ENCODE measurements around the gene RBM3. TPM values are rescaled to one million over a fixed set of nuclear protein-coding genes. Genes with fewer than 3 reads are reported as not detected.

RBM3 gene
- total and polyA plus RNA-seq, 12 donors, result 52.9 to 284 (median 155) TPM

DNA sequence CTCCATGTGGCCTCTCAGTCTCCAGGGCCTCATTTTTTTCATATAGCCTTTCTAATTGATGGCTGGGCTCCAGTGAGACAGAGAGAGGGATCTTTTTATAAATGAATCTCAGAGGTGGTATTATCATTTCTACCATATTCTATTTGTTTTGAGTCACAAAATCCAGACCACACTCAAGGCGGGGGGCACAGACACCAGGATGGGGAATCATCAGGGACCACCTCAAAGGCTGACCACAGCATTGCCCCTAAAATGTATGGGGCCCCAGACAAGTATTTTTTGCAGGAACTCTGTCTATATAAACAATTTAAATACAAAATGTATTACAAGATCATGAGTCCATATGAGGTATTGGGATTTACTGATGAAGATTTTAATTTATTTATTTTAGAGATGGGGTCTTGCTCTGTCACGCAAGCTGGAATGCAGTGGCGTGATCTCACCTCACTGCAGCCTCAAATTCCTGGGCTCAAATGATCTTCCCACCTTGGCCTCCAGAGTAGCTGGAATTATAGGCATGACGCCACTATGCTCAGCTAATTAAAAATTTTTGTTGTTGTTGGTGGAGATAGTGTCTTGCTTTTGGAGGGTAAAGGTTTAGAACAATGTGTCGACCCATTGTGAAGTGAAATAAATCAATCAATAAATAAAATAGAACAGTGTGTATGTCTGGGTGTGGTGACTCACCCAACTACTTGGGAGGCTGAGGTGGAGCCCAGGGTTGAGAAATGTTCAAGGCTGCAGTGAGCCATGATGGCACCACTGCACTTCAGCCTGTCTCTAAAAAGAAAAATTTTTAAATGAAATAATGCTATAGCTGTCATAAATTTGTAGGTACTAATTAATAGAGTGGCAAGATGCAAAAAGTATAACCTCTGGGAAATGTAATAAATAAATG is 52.4 kb downstream of the RBM3 start:
- Histone ChIP-seq H3K27me3 (no peaks in the 10 kb centered on the region), H3K4me3 (no peak overlapping the region), H3K9me3 (replicated peaks in 1 of 3) (no peaks in the 10 kb centered on the region), H3K4me1 (replicated peaks in 1 of 2) (no peaks in the 10 kb centered on the region), H3K36me3 (replicated peaks in 1 of 2) (no peaks in the 10 kb centered on the region), H3K27ac (no peak overlapping the region)
- 70 to 84% (median 75%) methylated on average over 5 of the region's 5 CpGs for WGBS, 4 donors
- intact Hi-C loops (cut with DNase I), result no loop called here
- TF ChIP-seq, protein P1, sequence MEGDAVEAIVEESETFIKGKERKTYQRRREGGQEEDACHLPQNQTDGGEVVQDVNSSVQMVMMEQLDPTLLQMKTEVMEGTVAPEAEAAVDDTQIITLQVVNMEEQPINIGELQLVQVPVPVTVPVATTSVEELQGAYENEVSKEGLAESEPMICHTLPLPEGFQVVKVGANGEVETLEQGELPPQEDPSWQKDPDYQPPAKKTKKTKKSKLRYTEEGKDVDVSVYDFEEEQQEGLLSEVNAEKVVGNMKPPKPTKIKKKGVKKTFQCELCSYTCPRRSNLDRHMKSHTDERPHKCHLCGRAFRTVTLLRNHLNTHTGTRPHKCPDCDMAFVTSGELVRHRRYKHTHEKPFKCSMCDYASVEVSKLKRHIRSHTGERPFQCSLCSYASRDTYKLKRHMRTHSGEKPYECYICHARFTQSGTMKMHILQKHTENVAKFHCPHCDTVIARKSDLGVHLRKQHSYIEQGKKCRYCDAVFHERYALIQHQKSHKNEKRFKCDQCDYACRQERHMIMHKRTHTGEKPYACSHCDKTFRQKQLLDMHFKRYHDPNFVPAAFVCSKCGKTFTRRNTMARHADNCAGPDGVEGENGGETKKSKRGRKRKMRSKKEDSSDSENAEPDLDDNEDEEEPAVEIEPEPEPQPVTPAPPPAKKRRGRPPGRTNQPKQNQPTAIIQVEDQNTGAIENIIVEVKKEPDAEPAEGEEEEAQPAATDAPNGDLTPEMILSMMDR (IDR thresholded peaks at IDR 0.05), result no peak
- DNase-seq, result peak in 2 of 7 donors; percentile 25 to 43

Small RNA genes within 50 kb of the gene (small RNA-seq; reads per million reads assigned to genes)
- gene MRPL32P1, result 0 reads per million in 2 donors

Other genes with a start within 250 kb of the RBM3 start
- not detected for gene SSX3, start 217.8 kb upstream of the RBM3 start, total RNA-seq
- gene SSX3, start 217.8 kb upstream of the RBM3 start, polyA plus RNA-seq, result not detected
- gene SSX4, start 190.9 kb upstream of the RBM3 start, total RNA-seq, result not detected
- not detected for gene SSX4, start 190.9 kb upstream of the RBM3 start, polyA plus RNA-seq
- gene SSX4B, start 162.5 kb upstream of the RBM3 start, total RNA-seq, result not detected
- gene SSX4B, start 162.5 kb upstream of the RBM3 start, polyA plus RNA-seq, result not detected
- 1 to 10 TPM in 7 of 9 donors, under 1 TPM in 2; 0.11 to 6.6 (median 4.3) TPM for gene SLC38A5, start 104.2 kb upstream of the RBM3 start, total RNA-seq
- 1 to 10 TPM; 3.7 to 6.2 (median 6.0) TPM for gene SLC38A5, start 104.2 kb upstream of the RBM3 start, polyA plus RNA-seq
- gene FTSJ1, start 98.3 kb upstream of the RBM3 start, total RNA-seq, result 10 to 100 TPM; 27.8 to 83.4 (median 39.0) TPM
- 10 to 100 TPM; 42.2 to 59.2 (median 52.0) TPM for gene FTSJ1, start 98.3 kb upstream of the RBM3 start, polyA plus RNA-seq
- gene PORCN, start 65.5 kb upstream of the RBM3 start, total RNA-seq, result 100 to 1,000 TPM in 2 of 9 donors, 10 to 100 TPM in 6, 1 to 10 TPM in 1; 9.5 to 290 (median 88.8) TPM
- 100 to 1,000 TPM in 1 of 3 donors, 10 to 100 TPM in 2; 36.6 to 199 (median 60.1) TPM for gene PORCN, start 65.5 kb upstream of the RBM3 start, polyA plus RNA-seq
- gene EBP, start 52.7 kb upstream of the RBM3 start, total RNA-seq, result 100 to 1,000 TPM in 8 of 9 donors, 10 to 100 TPM in 1; 85.8 to 678 (median 152) TPM
- gene EBP, start 52.7 kb upstream of the RBM3 start, polyA plus RNA-seq, result 1,000 to 10,000 TPM in 1 of 3 donors, 100 to 1,000 TPM in 2; 119 to 1,010 (median 252) TPM
- gene TBC1D25, start 34.8 kb upstream of the RBM3 start, total RNA-seq, result 10 to 100 TPM in 7 of 9 donors, 1 to 10 TPM in 2; 9.0 to 31.0 (median 15.7) TPM
- gene TBC1D25, start 34.8 kb upstream of the RBM3 start, polyA plus RNA-seq, result 10 to 100 TPM in 1 of 3 donors, 1 to 10 TPM in 2; 8.9 to 12.5 (median 9.5) TPM
- gene WDR13, start 23.0 kb downstream of the RBM3 start, total RNA-seq, result 100 to 1,000 TPM in 8 of 9 donors, 10 to 100 TPM in 1; 93.0 to 232 (median 166) TPM
- gene WDR13, start 23.0 kb downstream of the RBM3 start, polyA plus RNA-seq, result 100 to 1,000 TPM in 2 of 3 donors, 10 to 100 TPM in 1; 53.5 to 677 (median 535) TPM
- gene WAS, start 109.3 kb downstream of the RBM3 start, total RNA-seq, result 10 to 100 TPM in 5 of 9 donors, 1 to 10 TPM in 4; 1.1 to 22.5 (median 12.8) TPM
- 10 to 100 TPM in 1 of 3 donors, 1 to 10 TPM in 2; 4.2 to 18.9 (median 9.1) TPM for gene WAS, start 109.3 kb downstream of the RBM3 start, polyA plus RNA-seq
- 1 to 10 TPM; 2.6 to 4.4 (median 3.4) TPM for gene SUV39H1, start 122.2 kb downstream of the RBM3 start, total RNA-seq
- 1 to 10 TPM; 2.6 to 3.2 (median 3.1) TPM for gene SUV39H1, start 122.2 kb downstream of the RBM3 start, polyA plus RNA-seq
- under 1 TPM in 1 of 9 donors, not detected in 8; 0.94 TPM for gene GLOD5, start 187.3 kb downstream of the RBM3 start, total RNA-seq
- not detected for gene GLOD5, start 187.3 kb downstream of the RBM3 start, polyA plus RNA-seq
- gene GATA1, start 212.1 kb downstream of the RBM3 start, total RNA-seq, result under 1 TPM in 3 of 9 donors, not detected in 6; 0.27 to 0.43 (median 0.33) TPM
- not detected for gene GATA1, start 212.1 kb downstream of the RBM3 start, polyA plus RNA-seq
- gene HDAC6, start 227.6 kb downstream of the RBM3 start, total RNA-seq, result 100 to 1,000 TPM in 1 of 9 donors, 10 to 100 TPM in 8; 45.1 to 142 (median 72.6) TPM
- gene HDAC6, start 227.6 kb downstream of the RBM3 start, polyA plus RNA-seq, result 100 to 1,000 TPM in 2 of 3 donors, 10 to 100 TPM in 1; 87.2 to 303 (median 135) TPM

Measured in adrenal gland (tissue), 12 donors.